ENCODE measurements around the gene AGO4. TPM values are rescaled to one million over a fixed set of nuclear protein-coding genes. Genes with fewer than 3 reads are reported as not detected.
"Not testable (repeated sequence)": the region's sequence is repeated elsewhere in the genome, so short reads cannot be mapped to it uniquely, and the experiment has no call there.

The AGO4 gene
- total RNA-seq, 1 donor from 2014 or later: 19.0 TPM

DNA sequence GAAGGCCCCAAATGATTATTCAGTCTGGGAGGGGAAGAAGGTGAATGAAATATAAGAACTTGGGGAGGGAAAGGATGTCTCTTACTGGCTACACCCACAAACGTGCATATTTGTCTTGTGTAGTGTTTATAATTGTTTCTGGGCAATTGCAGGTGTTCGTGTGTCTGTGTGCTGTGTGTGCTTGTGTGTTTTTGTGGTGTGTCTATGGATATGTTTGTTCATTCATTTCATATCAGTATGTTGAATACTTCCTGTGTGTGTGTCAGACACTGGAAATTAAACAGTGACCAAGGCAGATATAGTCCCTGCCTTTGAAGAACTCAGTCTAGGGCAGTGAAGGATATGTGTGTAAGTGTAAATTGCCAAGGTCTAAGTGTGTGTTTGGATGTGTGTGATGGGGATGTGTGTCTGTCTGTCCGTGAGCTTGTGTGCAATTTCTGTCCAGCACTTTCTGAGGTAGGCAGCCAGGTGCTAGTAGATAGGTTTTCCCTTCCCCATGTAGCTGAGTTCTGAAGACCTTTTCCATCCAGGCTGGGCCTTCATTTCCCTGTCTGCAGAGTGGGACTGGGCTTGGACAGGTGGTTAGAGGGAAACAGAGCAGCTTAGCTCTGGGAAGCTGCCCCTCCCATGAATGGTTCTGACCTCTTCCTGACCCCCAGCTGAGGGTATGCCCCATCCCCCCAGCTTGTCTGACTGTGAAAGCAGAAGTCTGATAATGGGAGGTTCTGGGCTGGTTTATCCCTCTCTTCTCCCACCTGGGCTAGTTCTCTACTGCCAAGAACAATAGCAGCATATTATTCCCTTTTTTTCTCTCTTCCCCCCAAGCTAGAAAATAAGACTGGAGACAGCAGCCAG is 79.0 kb downstream of the AGO4 start:
- intact Hi-C loops (cut with micrococcal nuclease): no loop called here

DNA sequence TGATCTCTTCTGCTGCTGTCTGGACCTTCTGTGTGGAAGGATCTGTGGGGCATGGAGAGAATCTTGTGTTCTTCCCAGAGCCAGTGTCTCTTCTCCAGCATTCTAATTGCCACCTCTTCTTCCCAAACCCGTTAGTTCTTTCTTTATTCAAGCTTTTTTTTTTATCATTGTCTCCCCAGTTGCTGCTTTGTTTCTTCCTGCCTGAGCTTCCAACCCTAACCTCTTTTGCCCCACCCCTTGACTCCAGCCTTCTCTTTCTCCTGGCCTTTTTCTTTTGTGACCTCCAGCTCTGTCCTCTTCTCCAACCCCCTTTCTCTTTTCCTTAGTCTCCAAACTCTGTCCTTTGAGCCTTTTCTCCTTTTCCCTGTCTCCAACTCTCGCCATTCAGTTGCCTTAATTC is 79.7 kb downstream of the AGO4 start:
- intact Hi-C loops (cut with micrococcal nuclease): no loop called here
- DNase-seq (no peak), ATAC-seq (no peak)

More for the DNA sequence above, 79.0 kb downstream of the AGO4 start:
- ATAC-seq (no peak), DNase-seq (no peak)

DNA sequence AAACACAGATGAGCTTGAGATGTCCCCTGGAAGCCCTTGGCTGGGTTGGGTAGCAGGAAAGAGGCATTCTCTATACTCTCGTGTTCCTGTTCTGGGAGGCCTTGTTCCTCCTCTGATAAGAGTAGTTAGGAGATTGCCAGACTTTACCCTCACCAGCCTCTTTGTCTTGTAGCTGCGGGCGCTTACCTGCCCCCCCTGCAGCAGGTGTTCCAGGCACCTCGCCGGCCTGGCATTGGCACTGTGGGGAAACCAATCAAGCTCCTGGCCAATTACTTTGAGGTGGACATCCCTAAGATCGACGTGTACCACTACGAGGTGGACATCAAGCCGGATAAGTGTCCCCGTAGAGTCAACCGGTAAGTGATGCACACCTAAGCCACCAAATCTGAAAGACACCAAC is 80.4 kb downstream of the AGO4 start:
- ATAC-seq: no peak
- no peak for DNase-seq
- intact Hi-C loops (cut with micrococcal nuclease): no loop called here

DNA sequence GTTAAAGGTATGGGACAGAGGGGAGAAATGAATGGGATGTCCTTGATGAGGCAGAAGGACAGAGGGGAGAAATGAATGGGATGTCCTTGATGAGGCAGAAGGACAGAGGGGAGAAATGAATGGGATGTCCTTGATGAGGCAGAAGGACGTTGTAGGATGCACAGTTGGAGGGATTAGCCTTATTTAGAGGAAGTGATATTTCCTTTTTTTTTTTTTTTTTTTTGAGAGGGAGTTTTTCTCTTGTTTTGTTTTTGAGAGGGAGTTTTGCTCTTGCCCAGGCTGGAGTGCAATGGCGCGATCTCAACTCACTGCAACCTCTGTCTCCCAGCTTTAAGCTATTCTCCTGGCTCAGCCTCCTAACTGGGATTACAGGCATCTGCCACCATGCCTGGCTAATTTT is 81.2 kb downstream of the AGO4 start:
- intact Hi-C loops (cut with micrococcal nuclease); DNase-seq; ATAC-seq: not testable (repeated sequence)

DNA sequence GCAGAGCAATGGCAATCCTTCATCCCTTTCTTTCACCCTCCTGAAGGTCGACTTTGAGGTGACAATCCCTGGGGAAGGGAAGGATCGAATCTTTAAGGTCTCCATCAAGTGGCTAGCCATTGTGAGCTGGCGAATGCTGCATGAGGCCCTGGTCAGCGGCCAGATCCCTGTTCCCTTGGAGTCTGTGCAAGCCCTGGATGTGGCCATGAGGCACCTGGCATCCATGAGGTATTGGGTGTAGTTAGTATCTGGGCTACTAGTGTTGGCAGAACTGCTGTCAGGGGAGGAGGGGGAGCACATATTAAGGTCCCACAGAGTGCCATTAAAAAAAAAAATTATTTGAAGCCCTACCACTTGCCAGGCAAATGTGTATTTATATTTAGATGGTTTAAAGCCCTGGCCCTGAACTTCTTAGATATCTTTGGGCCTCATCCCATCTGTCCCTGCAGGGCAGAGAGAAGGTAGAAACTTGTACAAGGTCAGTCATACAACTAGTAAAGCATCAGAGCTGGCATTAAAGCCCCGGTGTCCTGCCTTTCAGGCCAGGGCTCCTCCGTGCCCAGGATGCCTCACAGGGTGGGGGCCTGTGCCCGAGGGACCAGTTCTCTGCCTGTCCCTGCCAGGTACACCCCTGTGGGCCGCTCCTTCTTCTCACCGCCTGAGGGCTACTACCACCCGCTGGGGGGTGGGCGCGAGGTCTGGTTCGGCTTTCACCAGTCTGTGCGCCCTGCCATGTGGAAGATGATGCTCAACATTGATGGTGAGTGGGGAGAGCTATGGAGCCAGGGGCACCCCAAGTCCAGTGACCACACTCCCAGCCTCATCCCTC is 85.4 kb downstream of the AGO4 start:
- intact Hi-C loops (cut with micrococcal nuclease): no loop called here
- ATAC-seq (peak; percentile 78), DNase-seq (peak; percentile 38)

DNA sequence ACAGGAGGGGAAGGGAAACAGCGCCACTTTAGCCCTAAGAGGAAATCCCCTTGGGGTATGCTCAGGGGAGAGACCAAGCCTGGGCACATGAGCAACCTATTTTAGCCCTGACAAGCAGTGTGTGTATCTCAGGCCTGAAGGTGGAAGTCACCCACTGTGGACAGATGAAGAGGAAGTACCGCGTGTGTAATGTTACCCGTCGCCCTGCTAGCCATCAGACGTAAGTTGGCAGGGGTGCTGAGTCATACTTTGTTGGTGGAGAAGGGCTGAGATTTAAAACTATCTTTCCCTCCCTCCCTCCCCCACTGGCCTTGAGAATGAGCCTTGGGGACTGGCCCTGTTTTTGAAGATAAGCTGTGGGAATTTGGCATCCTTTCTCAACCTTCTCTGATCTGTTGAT is 86.4 kb downstream of the AGO4 start:
- intact Hi-C loops (cut with micrococcal nuclease): no loop called here
- ATAC-seq (peak; percentile 70), DNase-seq (no peak)

DNA sequence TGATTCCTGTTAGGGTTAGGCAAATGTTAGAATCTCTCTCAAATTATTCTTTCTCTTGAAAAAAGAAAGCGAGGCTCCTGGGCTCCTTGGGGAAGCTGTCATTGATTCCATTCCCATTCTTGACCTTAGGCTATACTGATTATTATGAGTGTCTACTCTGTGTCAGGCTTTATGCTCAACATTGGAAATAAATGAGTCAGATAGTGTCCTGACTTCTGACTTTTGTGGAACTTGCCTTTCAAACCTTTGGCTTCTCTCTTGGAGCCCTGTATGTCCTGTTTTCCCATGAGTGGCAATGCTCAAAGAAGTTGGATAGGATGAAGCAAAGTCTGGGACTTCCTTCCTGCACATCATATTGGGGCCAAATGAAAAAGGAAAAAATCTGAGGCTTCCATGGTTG is 86.8 kb downstream of the AGO4 start:
- intact Hi-C loops (cut with micrococcal nuclease): no loop called here
- DNase-seq: no peak
- ATAC-seq: no peak

DNA sequence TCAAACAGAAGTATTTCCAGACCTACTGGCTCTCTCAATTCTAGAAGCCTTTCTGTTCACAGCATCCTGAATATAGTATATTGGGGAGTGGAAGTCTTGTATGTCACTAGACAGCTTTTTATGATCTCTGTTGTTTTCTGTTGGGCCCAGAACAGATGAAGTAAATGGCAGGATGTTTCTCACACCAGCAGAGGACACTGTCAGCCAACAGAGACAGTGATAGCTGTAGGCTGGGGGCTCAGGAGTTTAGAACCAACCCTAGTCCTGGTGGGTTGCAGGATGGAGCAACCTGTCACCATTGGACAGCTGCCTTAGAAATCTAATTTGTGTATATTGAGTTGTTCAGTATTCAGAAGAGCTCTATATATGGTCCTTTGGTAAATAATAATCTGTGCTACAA is 92.1 kb downstream of the AGO4 start:
- ATAC-seq (no peak), DNase-seq (no peak)
- intact Hi-C loops (cut with micrococcal nuclease): no loop called here

DNA sequence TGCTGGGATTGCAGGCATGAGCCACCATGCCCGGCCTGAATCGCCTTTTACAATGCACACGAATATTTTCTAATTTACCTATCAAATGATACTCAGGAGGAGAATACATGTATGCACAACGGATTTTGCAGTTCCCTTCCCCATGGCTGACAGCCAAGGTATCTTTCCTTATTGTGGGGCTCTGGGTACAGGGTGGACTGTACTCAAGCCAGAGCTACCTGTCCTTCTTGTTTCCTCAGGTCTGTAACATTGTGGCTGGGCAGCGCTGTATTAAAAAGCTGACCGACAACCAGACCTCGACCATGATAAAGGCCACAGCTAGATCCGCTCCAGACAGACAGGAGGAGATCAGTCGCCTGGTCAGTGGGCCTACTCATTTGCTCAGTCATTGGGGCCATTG is 93.4 kb downstream of the AGO4 start:
- DNase-seq (no peak), ATAC-seq (no peak)
- intact Hi-C loops (cut with micrococcal nuclease): no loop called here

DNA sequence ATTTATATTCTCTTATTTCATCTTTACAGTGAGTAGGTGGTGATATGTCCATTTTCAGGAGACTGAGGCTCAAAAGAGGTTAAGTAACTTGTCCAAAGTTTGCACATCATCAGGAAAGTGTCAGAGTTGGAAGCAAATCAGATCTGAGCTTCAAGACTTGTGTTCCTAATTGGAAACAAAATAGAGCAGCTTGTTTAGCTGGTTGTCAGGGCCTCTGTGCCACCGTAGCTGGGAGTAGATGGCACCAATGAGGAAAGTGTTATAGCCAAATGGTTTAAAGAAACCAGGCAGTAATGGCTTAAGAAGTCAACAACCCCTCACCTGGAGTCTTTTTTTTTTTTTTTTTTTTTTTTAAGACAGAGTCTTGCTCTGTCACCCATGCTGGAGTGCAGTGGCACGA is 94.9 kb downstream of the AGO4 start:
- ATAC-seq: no peak
- DNase-seq: no peak
- intact Hi-C loops (cut with micrococcal nuclease): no loop called here

Other genes starting within 250 kb of the AGO4 start
- gene TFAP2E, start 234.7 kb upstream of the AGO4 start, total RNA-seq: 0.37 TPM
- 37.7 TPM for gene PSMB2, start 166.5 kb upstream of the AGO4 start, total RNA-seq
- 9.8 TPM for gene C1orf216, start 89.1 kb upstream of the AGO4 start, total RNA-seq
- 0.59 TPM for gene CLSPN, start 38.0 kb upstream of the AGO4 start, total RNA-seq
- gene AGO1, start 75.2 kb downstream of the AGO4 start, total RNA-seq: 20.3 TPM
- gene AGO3, start 123.1 kb downstream of the AGO4 start, total RNA-seq: 14.2 TPM

All from left ventricle myocardium superior (tissue), 1 donor.